ENCODE results near the gene SMCR8. TPM values are rescaled to one million over a fixed set of nuclear protein-coding genes. Genes with fewer than 3 reads are reported as not detected.
"Not testable (repeated sequence)": the region's sequence is repeated elsewhere in the genome, so short reads cannot be mapped to it uniquely, and the experiment has no call there.

Gene SMCR8, protein sequence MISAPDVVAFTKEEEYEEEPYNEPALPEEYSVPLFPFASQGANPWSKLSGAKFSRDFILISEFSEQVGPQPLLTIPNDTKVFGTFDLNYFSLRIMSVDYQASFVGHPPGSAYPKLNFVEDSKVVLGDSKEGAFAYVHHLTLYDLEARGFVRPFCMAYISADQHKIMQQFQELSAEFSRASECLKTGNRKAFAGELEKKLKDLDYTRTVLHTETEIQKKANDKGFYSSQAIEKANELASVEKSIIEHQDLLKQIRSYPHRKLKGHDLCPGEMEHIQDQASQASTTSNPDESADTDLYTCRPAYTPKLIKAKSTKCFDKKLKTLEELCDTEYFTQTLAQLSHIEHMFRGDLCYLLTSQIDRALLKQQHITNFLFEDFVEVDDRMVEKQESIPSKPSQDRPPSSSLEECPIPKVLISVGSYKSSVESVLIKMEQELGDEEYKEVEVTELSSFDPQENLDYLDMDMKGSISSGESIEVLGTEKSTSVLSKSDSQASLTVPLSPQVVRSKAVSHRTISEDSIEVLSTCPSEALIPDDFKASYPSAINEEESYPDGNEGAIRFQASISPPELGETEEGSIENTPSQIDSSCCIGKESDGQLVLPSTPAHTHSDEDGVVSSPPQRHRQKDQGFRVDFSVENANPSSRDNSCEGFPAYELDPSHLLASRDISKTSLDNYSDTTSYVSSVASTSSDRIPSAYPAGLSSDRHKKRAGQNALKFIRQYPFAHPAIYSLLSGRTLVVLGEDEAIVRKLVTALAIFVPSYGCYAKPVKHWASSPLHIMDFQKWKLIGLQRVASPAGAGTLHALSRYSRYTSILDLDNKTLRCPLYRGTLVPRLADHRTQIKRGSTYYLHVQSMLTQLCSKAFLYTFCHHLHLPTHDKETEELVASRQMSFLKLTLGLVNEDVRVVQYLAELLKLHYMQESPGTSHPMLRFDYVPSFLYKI
- total RNA-seq: 13.4 TPM

DNA sequence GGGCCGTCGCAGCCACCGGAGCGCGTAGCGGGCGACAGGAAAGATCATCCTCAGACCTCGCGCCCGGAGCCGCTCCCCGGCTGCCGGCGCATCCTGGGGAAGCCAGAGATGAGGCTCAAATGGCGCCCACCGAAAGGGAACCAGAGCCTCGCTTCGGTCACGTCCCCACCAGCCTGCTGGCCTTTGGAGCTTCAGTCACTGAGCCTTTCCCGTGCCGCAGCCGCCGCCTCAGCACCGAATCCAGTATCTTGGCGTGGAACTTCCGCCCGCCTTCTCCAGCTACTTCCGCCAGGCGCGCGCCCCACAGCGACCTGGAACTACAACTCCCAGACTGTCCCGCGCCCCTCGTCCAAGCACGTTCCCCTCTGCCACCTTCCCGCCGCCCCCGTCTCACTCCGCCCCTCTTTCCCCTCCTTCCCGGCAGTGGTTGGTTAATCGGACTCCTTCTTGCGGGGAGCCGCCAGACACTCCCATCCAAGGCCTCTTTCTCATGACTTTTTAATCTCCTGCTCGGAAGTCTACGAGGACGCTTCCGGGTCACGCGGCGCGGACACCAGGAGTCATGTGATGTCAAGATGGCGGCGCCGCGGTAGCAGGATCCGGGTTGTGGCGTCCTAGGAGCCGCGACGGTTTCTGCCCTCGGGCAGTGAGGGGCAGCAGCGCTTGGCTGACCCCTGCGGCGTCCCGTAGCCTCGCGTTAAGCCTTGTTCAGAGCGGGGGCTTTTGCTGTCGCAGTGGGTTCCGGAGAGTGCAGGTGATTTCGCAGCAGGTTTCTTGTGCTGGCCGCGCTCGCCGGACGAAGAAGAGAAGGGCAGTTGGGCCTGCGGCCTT is at the start of gene SMCR8, which contains the start of gene TOP3A:
SMCR8 (plus strand) TSS at position 563 of the 831 bp plus-strand sequence. CDS start 497 bp downstream, outside the sequence.
TOP3A (minus strand) TSS at position 264 of the 831 bp plus-strand sequence; CDS start at position 48, 216 bp downstream.
- peak; percentile 99 for ATAC-seq
- intact Hi-C loops (cut with DNase I): loop anchor here (10.0 kb wide), 1 partner anchor 50 kb away; the partner anchor contains the start of gene MIEF2
- peak; percentile 98 for DNase-seq (ENCODE audit: low spot score)

DNA sequence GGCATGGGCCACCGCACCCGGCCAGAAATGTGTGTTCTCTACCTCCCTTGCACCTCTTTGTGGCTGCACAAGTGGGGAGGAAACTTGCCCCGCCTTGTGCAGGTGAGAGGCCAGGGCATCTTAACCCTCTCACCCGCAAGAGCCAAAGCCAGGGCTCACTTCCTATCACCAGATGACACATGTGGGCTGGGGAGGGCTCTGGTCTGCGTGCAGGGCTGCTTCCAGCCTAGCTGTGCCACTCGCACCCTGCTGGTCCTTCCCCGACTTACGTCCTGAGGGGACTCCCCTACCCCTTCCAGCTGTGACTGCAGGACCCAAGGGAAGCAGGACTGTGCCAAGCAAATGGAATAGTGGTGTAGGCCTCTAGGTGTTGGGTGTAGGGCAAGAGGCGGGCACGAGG is 47.7 kb upstream of the SMCR8 start:
- DNase-seq (ENCODE audit: low spot score) (no peak), ATAC-seq (no peak)
- intact Hi-C loops (cut with DNase I): loop anchor here (10.0 kb wide), 1 partner anchor 47 kb away; the partner anchor contains the start of genes SMCR8 and TOP3A

DNA sequence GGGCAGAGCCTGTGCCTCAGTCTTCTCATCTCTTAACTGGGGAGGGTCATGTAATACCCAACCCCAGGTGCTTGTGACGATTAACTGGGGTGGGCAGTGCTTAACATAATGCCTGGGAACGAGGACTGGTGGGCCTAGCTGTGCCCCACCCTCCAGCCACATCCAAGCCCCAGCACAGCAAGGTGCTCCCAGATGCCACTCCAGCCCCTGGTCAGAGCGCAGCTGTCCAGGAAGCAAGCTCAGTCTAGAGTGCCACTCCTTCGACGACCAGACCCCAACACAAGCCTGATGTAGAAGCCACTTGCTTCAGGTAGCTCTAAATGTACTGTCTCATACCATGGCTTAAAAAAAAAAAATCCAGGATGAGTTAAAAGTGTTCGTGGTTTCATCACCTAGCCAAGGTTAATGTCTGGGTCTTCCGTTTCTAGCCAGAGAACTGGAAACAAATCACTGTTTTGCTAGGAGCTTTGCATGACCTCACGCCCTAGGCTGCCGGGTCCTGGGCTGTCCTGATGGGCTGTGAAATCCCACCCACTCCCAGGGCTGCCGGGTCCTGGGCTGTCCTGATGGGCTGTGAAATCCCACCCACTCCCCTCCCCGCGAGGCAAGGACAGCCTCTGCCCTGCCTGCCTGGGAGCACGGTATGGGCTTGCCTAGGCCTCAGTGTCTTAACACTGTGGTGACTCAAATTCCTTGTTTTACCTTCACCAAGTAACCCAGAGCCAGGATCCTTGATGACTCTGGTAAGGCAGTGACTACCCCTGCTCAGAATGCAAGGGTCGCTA is 47.0 kb upstream of the SMCR8 start:
- ATAC-seq (peak; percentile 7), DNase-seq (ENCODE audit: low spot score) (no peak)
- intact Hi-C loops (cut with DNase I): loop anchor here (10.0 kb wide), 1 partner anchor 47 kb away; the partner anchor contains the start of genes SMCR8 and TOP3A

DNA sequence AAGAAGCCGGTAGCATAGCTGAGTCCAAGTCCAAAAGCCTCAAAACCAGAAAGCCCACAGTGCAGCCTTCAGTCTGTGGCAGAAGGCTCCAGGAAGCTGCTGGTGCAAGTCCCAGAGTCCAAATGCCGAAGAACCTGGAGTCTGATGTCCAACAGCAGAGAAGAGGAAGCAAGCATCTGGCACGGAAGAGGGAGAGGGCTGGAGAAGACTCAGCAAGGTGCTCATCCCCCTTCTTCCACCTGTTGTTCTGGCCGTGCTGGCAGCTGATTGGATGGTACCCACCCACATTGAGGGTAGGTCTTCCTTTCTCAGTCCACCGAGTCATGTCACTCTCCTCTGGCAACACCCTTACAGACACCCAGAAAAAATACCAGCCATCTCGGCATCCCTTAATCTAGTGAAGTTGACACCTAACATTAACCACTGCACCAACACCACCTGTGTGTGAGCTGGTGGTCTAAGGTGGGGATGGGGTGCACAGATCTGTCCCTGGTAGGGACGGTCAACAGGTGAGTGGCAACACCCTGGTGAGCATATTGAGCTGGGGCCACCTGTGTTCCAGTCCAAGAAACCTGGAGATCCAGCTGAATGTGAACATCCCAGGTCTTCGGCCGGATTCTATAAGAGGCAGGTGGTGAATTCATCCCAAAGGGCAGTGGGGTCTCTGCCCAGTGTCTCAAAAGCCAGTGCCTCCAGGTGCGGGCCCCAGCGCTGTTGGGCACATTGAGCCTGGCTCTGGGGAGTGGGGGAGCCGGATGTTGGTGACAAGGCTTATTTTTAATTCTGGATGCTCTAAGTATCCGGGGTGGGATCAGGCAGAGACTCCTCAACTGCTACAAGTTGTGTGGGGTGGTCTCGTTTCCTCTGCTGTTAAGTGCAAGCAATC is 44.8 kb upstream of the SMCR8 start:
- no peak for DNase-seq (ENCODE audit: low spot score)
- intact Hi-C loops (cut with DNase I): no loop called here
- no peak for ATAC-seq

DNA sequence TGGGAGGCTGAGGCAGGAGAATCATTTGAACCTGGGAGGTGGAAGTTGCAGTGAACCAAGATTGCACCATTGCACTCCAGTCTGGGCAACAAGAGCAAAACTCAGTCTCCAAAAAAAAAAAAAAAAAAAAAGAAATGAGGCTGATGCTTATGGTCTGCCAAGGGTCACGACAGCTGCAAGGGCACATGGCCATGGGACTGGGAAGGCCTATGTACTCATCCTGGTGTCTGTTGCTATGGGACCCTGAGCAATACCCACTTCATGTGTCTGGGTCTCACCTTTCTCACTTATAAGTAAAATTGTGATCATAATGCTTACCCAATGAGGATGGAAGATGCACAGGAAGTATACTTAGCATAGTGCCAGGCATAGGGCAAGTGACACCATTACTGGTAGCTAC is 38.0 kb upstream of the SMCR8 start:
- intact Hi-C loops (cut with DNase I): no loop called here
- ATAC-seq (no peak), DNase-seq (ENCODE audit: low spot score) (no peak)

DNA sequence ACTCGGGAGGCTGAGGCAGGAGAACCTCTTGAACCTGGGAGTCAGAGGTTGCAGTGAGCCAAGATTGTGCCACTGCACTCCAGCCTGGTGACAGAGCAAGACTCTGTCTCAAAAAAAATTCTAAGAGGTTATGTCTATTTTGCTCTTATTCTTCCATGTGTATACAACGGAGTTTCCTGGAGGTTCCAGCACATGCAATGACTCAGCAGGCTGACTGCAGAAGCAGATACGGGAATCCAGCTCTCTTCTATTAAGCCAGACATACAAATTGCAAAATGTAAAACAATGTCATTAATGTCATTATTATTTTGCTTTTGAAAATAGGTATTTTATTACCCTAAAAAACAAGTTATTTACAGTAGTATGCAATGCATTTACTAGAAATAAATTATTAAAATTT is 36.2 kb upstream of the SMCR8 start:
- intact Hi-C loops (cut with DNase I): no loop called here
- ATAC-seq: no peak
- DNase-seq (ENCODE audit: low spot score): no peak

DNA sequence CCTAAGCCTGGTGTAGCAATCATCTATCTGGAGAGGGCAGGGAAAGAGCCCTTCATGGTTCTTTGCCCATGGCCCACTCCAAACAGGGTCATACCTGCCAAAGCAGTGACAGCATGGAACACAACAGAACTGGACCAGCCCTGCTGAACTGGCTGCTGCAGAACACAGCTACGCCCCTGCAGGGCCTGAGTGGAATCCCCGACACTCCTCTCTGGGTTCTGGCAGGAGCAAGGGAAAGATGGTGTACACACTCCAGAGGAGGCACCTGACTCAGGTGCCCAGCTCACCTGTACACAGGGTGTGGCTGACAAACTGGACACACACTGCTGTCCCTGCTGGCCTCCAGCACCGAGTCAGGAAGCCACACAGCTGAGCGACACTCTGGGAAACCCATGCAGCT is 34.8 kb upstream of the SMCR8 start:
- no peak for ATAC-seq
- DNase-seq (ENCODE audit: low spot score): no peak
- intact Hi-C loops (cut with DNase I): no loop called here

DNA sequence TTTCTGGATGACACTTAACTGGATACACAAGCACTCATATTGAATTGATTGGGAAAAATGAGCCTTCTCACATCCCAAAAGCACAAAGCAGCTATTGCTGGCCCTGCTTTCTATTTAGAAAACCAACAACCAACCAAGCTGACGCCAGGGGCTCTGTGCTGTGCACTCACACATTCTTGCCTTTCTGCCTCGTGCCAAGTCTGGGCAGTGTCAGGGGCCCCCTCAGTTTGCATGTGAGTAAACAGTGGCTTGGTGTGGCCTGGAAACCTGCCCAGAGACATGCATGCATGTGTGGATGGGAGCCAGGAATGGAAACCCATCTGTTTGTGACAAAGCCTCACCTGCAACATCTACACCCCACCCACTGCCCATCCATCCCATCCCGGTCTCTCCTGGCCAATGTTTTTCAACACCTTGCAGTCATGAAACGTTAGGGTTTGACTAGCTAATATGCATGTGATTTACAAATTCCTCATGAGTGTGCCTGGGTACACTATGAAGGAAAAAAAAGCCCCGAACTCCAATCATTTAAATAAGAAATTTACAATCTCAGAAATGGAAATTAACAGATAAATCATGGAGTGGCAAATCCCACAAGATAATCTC is 34.2 kb upstream of the SMCR8 start:
- intact Hi-C loops (cut with DNase I): no loop called here
- DNase-seq (ENCODE audit: low spot score) (no peak), ATAC-seq (no peak)

DNA sequence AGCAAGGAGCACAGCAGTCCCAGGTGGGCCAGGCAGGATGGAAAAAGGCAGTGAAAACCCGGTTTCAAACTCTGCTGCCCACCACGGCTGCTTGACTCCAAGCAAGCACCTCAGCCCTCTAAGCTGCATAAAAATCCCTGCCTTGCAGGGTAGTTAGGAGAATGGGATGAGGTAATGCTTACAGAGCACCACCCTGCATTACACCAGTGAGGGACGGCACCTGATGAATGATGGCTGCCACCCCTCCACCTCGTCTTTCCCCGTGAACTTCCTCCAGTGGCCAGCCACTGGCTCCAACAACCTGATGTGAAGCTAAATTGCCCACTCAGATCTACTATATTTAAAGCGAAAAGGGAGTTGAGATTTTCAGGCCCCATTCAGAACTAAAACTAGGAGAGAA is 33.3 kb upstream of the SMCR8 start:
- DNase-seq (ENCODE audit: low spot score): no peak
- intact Hi-C loops (cut with DNase I): no loop called here
- ATAC-seq: no peak

DNA sequence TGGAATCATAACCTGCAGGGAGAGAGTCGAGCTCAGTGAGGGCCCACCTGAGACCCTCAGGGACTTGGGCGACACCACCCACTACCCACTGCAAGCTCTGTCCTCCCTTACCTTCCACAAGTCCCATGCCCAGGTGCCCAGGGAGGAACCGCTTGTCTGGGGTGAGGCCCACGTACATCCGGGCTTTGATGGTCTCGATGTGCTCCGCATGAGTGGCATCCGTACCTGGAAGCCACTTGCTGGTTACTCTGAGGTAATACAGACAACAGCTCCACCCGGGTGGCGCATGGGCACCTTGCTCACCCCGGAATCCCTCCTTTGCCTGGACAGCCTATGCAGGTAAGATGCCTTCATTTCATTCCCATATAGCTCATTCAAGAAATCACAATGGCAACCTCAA is 29.8 kb upstream of the SMCR8 start:
- no peak for ATAC-seq
- intact Hi-C loops (cut with DNase I): no loop called here
- no peak for DNase-seq (ENCODE audit: low spot score)

DNA sequence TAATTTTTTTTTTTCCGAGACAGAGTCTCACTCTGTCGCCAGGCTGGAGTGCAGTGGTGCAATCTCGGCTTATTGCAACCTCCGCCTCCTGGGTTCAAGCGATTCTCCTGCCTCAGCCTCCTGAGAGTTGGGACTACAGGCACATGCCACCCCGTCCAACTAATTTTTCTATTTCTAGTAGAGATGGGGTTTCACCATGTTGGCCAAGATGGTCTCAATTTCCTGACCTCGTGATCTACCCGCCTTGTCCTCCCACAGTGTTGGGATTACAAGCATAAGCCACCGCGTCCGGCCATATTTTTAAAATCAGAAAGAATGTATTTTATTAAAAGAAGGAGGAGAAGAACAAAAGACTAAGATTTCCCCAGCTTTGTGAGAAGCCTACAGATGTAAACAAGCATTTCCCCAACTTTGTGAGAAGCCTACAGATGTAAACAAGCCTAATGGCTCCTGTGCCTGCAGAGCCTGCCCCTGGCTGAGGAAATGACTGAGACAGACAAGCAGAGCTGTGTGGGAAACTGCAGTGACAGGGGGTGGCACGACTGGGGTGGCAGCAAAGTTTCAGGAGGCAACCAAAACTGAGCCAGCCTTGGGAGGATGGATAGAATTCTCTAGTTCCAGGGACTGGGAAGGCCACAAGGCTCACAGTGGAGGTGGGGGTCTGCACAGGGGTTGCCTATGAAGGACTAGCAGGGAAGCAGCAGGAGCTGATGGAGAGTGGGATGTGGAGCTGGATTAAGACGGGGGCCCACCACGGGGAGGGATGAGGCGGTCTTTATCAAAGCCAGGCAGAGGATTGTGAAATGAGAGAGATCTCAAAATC is 23.2 kb upstream of the SMCR8 start:
- DNase-seq (ENCODE audit: low spot score) (no peak), ATAC-seq (no peak)
- intact Hi-C loops (cut with DNase I): no loop called here

DNA sequence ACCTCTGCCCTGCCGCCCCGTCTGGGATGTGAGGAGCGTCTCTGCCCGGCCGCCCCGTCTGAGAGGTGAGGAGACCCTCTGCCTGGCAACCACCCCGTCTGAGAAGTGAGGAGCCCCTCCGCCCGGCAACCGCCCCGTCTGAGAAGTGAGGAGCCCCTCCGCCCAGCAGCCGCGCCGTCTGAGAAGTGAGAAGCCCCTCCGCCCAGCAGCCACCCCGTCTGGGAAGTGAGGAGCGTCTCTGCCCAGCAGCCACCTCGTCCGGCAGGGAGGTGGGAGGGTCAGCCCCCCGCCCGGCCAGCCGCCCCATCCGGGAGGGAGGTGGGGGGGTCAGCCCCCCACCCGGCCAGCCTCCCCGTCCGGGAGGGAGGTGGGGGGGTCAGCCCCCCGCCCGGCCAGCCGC is 17.0 kb upstream of the SMCR8 start:
- ATAC-seq; DNase-seq (ENCODE audit: low spot score); intact Hi-C loops (cut with DNase I): not testable (repeated sequence)

DNA sequence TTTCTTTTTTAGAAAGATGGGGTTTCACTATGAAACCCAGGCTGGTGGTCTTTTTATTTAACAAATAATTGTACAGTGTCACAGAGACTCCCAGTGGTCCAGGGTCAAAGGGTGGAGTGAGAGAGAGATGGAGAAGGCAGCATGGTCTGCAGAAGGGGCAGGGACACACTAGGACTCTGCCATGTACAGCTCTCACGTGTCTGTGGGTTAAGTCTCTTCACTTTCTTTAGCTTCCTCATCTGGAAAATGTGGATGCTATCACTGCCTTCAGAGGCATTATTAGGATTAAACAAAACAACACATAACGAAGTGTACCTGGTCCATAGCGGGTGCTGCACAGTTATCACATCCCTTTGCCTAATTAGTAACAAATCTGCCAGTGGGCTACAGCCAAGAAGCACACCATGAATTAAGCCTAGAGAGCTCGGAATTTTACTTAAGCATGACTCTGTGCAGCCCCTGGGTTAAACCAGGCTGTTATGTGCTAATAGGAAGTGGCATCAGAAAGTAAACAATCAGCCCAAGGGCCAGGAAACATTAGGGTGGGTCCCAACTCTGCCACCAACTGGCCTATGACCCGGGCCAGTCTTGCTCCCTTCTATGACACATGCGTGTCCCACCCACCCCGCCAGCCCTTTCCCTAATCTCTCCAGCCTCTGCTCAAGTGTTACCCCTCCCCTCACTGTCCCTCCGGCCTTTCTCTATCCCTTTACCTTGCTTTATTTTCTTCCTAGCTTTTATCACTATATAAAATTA is 14.2 kb upstream of the SMCR8 start:
- intact Hi-C loops (cut with DNase I): no loop called here
- no peak for ATAC-seq
- DNase-seq (ENCODE audit: low spot score): no peak

DNA sequence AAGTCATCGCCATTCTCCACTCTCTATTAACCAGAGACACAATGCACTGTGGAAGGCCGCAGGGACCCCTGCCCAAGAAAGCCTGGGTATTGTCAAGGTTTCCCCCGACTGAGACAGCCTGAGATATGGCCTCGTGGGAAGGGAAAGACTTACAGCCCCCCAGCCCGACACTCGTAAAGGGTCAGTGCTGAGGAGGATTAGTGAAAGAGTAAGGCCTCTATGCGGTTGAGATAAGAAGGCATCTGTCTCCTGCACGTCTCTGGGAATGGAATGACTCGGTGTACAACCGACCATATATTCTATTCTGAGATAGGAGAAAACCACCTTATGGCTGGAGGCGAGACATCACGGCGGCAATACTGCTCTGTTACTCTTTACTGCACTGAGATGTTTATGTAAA is 11.9 kb upstream of the SMCR8 start:
- ATAC-seq; DNase-seq (ENCODE audit: low spot score); intact Hi-C loops (cut with DNase I): not testable (repeated sequence)

DNA sequence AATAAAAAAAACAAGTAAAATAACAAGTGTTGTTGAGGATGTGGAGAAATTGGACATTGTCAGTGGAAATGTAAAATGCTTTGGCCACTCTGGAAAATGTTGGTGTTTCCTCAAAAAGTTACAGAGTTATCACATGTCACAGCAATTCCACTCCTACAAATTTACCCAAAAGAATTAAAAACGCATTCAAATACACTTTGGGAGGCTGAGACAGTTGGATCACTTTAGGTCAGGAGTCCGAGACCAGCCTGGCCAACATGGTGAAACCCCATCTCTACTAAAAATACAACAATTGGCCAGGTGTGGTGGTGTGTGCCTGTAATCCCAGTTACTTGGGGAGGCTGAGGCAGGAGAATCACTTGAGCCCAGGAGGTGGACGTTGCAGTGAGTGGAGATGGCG is 5.9 kb upstream of the SMCR8 start:
- intact Hi-C loops (cut with DNase I): no loop called here
- DNase-seq (ENCODE audit: low spot score): no peak
- ATAC-seq: no peak

Data from sciatic nerve (tissue), 2 donors.